GM21723 (cell line): ENCODE results near the gene SIRPB1.
"Not testable (repeated sequence)": the region's sequence is repeated elsewhere in the genome, so short reads cannot be mapped to it uniquely, and the experiment has no call there.

ENCODE experiments used
- ATAC-seq: cut with Tn5 transposase; IDR thresholded peaks from one replicate; pipeline ENCODE4 v1.9.1; 2021; ENCODE audit warnings: mild to moderate bottlenecking, moderate library complexity; ENCODE audit not compliant: unreplicated experiment

The SIRPB1 gene

DNA sequence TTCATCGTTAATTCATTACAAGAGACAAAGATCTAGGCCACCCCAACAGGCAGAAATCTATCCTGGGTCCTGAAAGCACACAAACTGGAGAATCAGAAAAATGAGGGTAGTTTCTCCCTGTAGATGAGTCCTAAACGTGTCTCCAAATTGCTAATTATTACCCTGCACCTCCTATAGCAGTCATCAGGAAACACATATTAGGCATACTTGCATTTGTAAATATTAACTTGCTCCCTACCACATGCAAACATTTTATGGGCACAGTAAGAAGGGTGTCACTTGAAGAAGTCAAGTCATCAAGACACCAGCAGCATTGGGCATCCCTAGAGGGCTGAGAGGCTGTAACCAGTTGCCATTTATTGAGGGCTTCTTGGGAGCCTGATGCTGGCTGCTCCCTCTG, 17.9 kb upstream of the SIRPB1 start:
- no peak for ATAC-seq

DNA sequence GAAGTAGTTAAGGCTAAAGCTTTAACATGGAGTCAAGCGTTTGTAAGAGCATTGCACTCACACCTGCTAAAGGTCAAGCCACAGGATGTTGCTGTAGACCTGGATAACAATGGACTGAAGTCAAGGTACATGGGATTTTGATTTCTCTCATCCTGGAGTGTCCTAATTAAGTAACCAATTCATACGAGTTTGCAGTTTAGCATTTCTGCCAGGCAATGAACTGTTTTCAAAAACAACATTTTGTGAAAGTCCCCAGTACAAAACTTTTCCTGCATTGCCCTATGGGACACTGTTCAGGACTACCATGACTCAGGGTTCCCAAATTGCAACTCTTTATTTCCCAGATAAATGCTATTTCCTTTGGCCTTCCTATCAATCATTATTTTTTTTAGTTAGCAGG, 17.4 kb upstream of the SIRPB1 start:
- ATAC-seq, result no peak

DNA sequence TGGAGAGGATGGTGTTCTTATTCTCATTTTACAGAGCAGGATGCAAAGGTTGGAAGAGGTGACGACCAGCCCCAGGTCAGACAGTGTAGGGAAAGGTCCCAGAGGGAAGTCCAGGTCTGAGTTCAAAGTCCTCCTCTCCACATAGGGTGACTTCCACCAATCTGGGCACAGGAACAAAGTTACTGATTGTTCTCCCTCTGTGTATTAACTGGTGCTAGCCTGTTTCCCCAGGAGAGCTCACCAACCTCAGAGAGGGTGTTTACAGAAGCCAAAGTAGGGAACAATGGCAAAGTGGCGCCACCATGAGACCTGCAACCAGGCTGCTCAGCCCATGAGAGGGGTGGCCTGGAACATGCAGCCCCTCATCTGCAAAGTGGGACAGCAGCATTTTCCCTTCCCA, 16.8 kb upstream of the SIRPB1 start:
- ATAC-seq, result no peak

DNA sequence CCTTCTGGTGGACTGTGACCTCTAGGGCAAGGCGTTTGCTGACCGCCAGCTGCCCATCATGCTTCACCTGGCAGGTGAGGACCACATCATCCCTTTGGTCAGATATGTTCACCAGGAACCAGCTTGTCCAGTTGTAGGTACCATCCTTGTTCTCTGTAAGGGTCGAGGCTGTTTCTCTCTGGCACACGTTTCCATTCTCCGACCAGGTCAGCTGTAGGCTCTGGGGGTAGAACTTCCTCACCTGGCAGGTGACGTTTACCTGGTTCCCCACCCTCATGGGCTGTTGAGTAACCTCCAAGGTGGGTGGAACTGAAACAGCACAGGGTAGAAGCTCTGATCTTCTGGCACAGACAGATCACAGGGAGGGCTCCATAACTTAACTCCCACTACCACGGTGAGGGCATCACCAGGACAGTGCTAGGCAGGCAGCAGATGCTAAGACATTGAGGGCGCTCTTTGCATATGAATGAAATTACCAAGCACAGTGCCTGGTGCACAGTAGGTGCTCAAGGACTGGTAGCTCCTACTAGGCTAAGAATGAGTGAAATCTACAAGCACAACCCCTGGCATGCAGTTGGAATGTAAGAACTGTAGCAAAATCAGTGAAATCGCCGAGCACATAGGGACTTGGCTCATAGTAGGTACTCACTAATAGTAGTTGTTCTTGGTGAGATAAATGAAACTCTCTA, 15.6 kb upstream of the SIRPB1 start:
- no peak for ATAC-seq

- ATAC-seq, result no peak
Observed at GRCh38 chr20:1633535-1633934, 13.7 kb upstream of the SIRPB1 start.

DNA sequence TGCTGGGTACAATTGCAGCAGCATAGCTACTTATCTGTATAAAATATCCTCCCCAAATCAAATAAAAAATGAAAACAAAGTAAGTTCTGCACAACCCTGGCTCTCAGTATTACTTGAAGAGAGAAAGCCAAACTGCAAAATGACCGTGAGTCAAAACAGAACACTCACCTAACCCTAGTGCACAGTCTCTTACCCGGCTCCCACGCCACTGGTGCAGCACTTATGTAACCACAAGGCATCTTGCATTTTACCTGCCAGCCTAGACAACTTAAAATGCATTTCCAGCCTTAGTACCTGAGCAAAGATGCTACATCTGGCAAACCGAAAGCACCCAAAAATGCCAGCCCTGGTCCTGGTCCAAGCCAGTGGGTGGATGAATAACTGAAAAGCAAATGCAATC, 12.4 kb upstream of the SIRPB1 start:
- no peak for ATAC-seq

DNA sequence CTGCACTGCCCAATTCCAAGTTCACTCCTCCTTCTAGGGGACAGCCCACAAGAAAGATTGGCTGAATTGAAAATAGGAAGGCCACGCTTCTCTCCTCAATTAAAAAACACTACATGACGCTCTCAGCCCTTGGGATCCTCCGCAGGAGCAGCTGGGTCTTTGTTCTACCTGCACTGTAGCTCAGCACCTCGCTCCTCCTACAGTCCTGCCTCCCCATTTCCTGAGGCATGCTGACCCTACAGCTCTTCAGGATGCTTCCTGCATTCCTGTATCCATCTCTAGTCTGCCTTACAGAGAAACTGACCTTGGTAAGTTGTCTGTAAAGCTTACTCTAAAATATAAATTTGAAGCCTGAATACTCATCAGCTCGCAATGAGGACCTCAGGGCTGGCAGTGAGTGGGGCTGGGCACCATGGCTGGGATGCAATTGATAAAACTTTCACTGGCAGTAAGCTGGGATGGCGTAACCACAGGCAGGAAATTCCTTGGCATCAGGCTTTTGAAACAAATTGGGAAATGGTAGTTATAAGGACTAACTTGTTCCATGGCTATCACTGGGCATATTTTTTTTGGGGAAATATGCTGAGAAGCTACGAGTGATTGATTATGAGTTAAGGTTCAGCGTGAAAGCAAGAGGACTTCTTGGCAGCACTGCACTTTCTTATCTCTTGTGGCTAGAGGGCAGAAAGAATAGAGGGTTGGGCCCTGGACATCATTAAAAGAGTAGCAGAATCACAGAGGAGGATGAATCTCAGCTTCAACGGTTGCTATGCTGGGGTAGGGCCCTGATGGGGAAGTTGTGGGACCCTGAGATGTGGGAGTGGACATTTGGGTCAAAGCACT, 11.7 kb upstream of the SIRPB1 start:
- ATAC-seq, result no peak

GRCh38 chr20:1630186-1630585, 10.4 kb upstream of the SIRPB1 start:
- no peak for ATAC-seq

GRCh38 chr20:1629321-1629720, 9.5 kb upstream of the SIRPB1 start:
- no peak for ATAC-seq

GRCh38 chr20:1628621-1629020, 8.8 kb upstream of the SIRPB1 start:
- ATAC-seq, result no peak

DNA sequence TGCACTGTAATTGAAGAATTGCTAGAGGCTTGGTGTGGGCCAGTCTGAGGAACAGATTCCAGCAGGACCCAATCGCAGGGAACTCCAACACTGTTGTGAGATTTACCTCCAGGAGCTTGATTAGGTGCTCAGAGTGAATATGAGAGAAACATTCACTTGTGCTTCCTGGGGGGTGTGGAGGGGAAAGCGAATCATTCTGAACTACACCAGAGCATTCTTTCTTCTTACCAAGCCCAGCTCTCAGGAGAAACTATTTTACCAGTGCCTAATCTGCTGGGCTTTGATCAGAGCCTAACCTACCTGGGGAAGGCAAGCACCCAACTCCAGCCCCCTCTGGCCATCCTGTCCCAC, 7.4 kb upstream of the SIRPB1 start:
- ATAC-seq, result no peak

- no peak for ATAC-seq
Observed at GRCh38 chr20:1626528-1627199, 6.9 kb upstream of the SIRPB1 start.

DNA sequence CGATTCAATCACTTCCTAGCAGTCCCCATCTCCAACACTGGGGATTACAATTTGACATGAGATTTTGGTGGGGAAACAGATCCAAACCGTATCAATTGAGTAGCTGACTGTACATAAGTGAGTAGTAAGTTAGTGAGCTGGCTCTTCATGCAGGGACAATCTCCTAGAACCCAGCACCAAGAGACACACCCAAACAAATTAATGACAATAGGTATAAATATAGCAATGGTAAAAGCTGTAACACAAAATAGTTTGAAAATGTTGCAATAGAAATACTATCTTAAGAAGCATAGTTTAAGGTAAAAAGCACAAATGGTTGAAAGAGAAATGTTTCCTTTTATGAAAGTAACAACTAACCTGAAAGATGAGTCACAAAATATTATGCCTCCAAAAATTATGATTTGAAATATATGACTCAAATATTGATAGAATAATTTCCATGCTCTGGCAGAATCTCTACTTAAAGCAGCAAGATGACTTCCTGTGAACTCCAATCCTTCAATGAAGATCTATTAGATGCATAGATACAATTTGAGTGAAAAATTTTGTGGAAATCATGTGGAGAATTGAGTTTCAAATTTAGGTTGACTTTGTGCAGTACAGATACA, 5.4 kb upstream of the SIRPB1 start:
- ATAC-seq, result no peak

- ATAC-seq, result no peak
Observed at GRCh38 chr20:1623501-1624205, 3.8 kb upstream of the SIRPB1 start.

GRCh38 chr20:1622450-1622849, 2.6 kb upstream of the SIRPB1 start:
- no peak for ATAC-seq

GRCh38 chr20:1621316-1621715, 1.5 kb upstream of the SIRPB1 start:
- no peak for ATAC-seq

GRCh38 chr20:1618954-1619540, 762 bp downstream of the SIRPB1 start:
- ATAC-seq, result no peak

- no peak for ATAC-seq
Observed at GRCh38 chr20:1618479-1618878, 1.3 kb downstream of the SIRPB1 start.

DNA sequence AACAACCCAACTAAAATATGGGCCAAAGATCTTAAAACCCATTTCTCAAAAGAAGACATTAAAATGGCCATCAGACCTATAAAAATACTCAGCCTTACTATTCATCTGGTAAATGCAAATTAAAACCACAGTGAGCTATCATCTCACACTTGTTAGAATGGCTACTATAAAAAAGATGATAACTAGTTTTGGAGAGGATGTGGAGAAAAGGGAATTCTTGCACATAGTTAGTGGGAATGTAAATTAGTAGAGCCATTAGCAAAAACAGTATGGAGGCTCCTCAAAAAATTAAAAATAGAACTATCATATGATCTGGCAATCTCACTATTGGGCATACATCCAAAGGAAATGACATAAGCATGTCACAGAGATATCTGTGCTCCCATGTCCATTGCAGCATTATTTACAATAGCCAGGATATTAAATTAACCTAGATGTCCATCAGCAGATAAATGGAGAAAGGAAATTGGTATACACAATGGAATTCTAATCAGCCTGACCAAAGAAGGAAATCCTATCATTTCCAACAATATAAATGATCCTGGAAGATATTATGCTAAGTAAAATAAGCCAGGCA, 2.9 kb downstream of the SIRPB1 start:
- no peak for ATAC-seq

DNA sequence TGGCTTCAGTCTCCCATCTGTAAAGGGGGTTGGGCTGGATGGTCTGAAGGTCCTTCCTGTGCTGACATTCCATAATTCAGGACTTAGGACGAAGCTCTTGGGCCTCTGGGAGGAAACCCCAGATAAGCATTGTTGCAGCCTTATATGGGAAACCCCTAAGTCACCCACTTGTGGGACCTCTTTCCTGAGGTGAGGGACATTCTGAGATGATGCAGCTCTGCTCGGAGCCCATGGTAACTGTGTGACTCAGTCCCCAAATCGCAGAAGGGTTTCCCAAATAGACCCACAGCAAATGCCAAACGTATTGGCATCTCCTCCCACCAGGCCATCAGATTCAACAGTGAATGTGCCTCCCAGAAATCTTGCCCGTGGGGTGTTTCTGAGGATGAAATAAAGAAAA, 9.4 kb downstream of the SIRPB1 start:
- not testable (repeated sequence) for ATAC-seq
